Mononuclear cell (primary cell): ENCODE data around the gene GRB2. TPM values are rescaled to one million over a fixed set of nuclear protein-coding genes. Genes with fewer than 3 reads are reported as not detected.
"Not testable (repeated sequence)": the region's sequence is repeated elsewhere in the genome, so short reads cannot be mapped to it uniquely, and the experiment has no call there.

Experiments used
- H3K27me3 ChIP-seq: 2 replicates; pipeline ENCODE4 v1.6.0; 2011; ENCODE audit warnings: low read length, control low read depth; ENCODE audit not compliant: insufficient read depth
- H3K4me1 ChIP-seq: 2 replicates; pipeline ENCODE4 v1.5.1; 2011; ENCODE audit warnings: mild to moderate bottlenecking, low read length, control low read depth; ENCODE audit not compliant: insufficient read depth
- H3K4me3 ChIP-seq: 2 replicates; pipeline ENCODE4 v1.5.1; 2011; ENCODE audit warnings: mild to moderate bottlenecking, low read length, moderate library complexity
- H3K9me3 ChIP-seq: 2 replicates; pipeline ENCODE4 v1.5.1; 2011; ENCODE audit warnings: low read depth, mild to moderate bottlenecking, control low read depth, low read length
- total RNA-seq: library from RNA; depleted of rRNA; stranded (reverse); fragments of >200 nt; gene quantifications from one replicate; pipeline ENCODE4 v1.2.3, GENCODE V29; 2012

GRB2 gene
- total RNA-seq, 1 donor, result 151 TPM

- no peak overlapping the region for H3K4me3 ChIP-seq
- no peaks in the 10 kb centered on the region for H3K27me3 ChIP-seq
- H3K9me3 ChIP-seq, result no peaks in the 10 kb centered on the region
- H3K4me1 ChIP-seq, result peaks cover 66% of the 10 kb centered on the region
Observed at GRCh38 chr17:75361344-75361743, 44.1 kb downstream of the GRB2 start.

- Histone ChIP-seq H3K9me3 (no peaks in the 10 kb centered on the region), H3K4me3 (no peak overlapping the region), H3K27me3 (no peaks in the 10 kb centered on the region), H3K4me1 (peaks cover 62% of the 10 kb centered on the region)
Observed at GRCh38 chr17:75356260-75356937, 49.1 kb downstream of the GRB2 start.

GRCh38 chr17:75353176-75353575 is 52.3 kb downstream of the GRB2 start:
- H3K27me3 ChIP-seq, result no peaks in the 10 kb centered on the region
- H3K9me3 ChIP-seq, result no peaks in the 10 kb centered on the region
- no peak overlapping the region for H3K4me3 ChIP-seq
- peaks cover 79% of the 10 kb centered on the region for H3K4me1 ChIP-seq

GRCh38 chr17:75352079-75352569 is 53.4 kb downstream of the GRB2 start:
- H3K4me1 ChIP-seq, result peaks cover 90% of the 10 kb centered on the region
- no peaks in the 10 kb centered on the region for H3K9me3 ChIP-seq

GRCh38 chr17:75350706-75351105 is 54.8 kb downstream of the GRB2 start:
- Histone ChIP-seq H3K4me1 (peaks cover 94% of the 10 kb centered on the region), H3K27me3 (no peaks in the 10 kb centered on the region), H3K4me3 (no peak overlapping the region), H3K9me3 (no peaks in the 10 kb centered on the region)

More at GRCh38 chr17:75352079-75352569, 53.4 kb downstream of the GRB2 start:
- Histone ChIP-seq H3K4me3 (no peak overlapping the region), H3K27me3 (no peaks in the 10 kb centered on the region)

- Histone ChIP-seq H3K4me3 (no peak overlapping the region), H3K27me3 (no peaks in the 10 kb centered on the region), H3K4me1 (peaks cover 99% of the 10 kb centered on the region), H3K9me3 (no peaks in the 10 kb centered on the region)
Observed at GRCh38 chr17:75350029-75350428, 55.4 kb downstream of the GRB2 start.

GRCh38 chr17:75349589-75349988 is 55.9 kb downstream of the GRB2 start:
- Histone ChIP-seq H3K4me1 (peaks cover 97% of the 10 kb centered on the region), H3K4me3 (no peak overlapping the region), H3K9me3 (no peaks in the 10 kb centered on the region), H3K27me3 (no peaks in the 10 kb centered on the region)

GRCh38 chr17:75348386-75349012 is 57.0 kb downstream of the GRB2 start:
- peaks cover 98% of the 10 kb centered on the region for H3K4me1 ChIP-seq
- no peaks in the 10 kb centered on the region for H3K27me3 ChIP-seq
- no peak overlapping the region for H3K4me3 ChIP-seq
- H3K9me3 ChIP-seq, result no peaks in the 10 kb centered on the region

- no peaks in the 10 kb centered on the region for H3K27me3 ChIP-seq
- no peaks in the 10 kb centered on the region for H3K9me3 ChIP-seq
- peaks cover 97% of the 10 kb centered on the region for H3K4me1 ChIP-seq
- H3K4me3 ChIP-seq, result peak overlapping the region; percentile 14
Observed at GRCh38 chr17:75346906-75347305, 58.6 kb downstream of the GRB2 start.

- H3K9me3 ChIP-seq, H3K27me3 ChIP-seq: not testable (repeated sequence)
- Histone ChIP-seq H3K4me1 (peaks cover 97% of the 10 kb centered on the region), H3K4me3 (peak overlapping the region; percentile 14)
Observed at GRCh38 chr17:75346368-75346767, 59.1 kb downstream of the GRB2 start.

GRCh38 chr17:75345514-75346167 is 59.8 kb downstream of the GRB2 start:
- peak overlapping the region; percentile 14 for H3K4me3 ChIP-seq
- H3K4me1 ChIP-seq, result peaks cover 97% of the 10 kb centered on the region
- H3K9me3 ChIP-seq, result no peaks in the 10 kb centered on the region
- H3K27me3 ChIP-seq, result no peaks in the 10 kb centered on the region

GRCh38 chr17:75344666-75345065 is 60.8 kb downstream of the GRB2 start:
- Histone ChIP-seq H3K27me3 (no peaks in the 10 kb centered on the region), H3K9me3 (no peaks in the 10 kb centered on the region), H3K4me3 (no peak overlapping the region), H3K4me1 (peaks cover 98% of the 10 kb centered on the region)

- H3K27me3 ChIP-seq, result no peaks in the 10 kb centered on the region
- H3K9me3 ChIP-seq, result no peaks in the 10 kb centered on the region
- peaks cover 96% of the 10 kb centered on the region for H3K4me1 ChIP-seq
- H3K4me3 ChIP-seq, result no peak overlapping the region
Observed at GRCh38 chr17:75342996-75343395, 62.5 kb downstream of the GRB2 start.

GRCh38 chr17:75341784-75342486 is 63.5 kb downstream of the GRB2 start:
- Histone ChIP-seq H3K4me3 (no peak overlapping the region), H3K9me3 (no peaks in the 10 kb centered on the region), H3K27me3 (no peaks in the 10 kb centered on the region), H3K4me1 (peaks cover 95% of the 10 kb centered on the region)

- Histone ChIP-seq H3K27me3 (no peaks in the 10 kb centered on the region), H3K4me3 (no peak overlapping the region), H3K9me3 (no peaks in the 10 kb centered on the region), H3K4me1 (peaks cover 91% of the 10 kb centered on the region)
Observed at GRCh38 chr17:75340631-75341030, 64.8 kb downstream of the GRB2 start.
